Measurements from ENCODE around the gene KIF6. TPM values are rescaled to one million over a fixed set of nuclear protein-coding genes. Genes with fewer than 3 reads are reported as not detected.

KIF6 gene
- total RNA-seq, 1 donor = 0.27 TPM

DNA sequence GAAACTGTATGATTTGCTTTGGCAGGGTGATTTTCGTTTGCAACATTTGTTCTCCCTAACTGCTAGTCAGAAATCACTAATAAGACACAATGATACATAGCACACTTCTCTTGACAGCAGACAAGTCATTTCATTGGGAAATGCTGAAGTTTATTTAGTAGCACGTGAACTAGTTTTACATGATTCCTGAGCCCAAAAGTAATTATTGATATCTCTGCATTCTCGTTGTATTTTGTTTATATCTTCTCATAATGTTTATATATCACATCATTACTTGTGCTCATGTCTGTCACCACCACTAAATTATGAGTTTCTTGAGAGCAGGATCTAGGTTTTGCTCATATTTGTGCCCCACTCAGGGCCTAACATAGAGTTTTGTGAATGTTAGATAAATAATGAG is 151.7 kb downstream of the KIF6 start:
- H3K4me3 ChIP-seq (ENCODE audit: low read depth, low read length) = no peak overlapping the region
- TF ChIP-seq CTCF (IDR thresholded peaks at IDR 0.05; ENCODE audit: insufficient read depth, low read length) = no peak
- DNase-seq (ENCODE audit: low read depth) = no peak

- no peak overlapping the region for H3K4me3 ChIP-seq (ENCODE audit: low read depth, low read length)
- no peak for TF ChIP-seq CTCF (IDR thresholded peaks at IDR 0.05; ENCODE audit: insufficient read depth, low read length)
- DNase-seq (ENCODE audit: low read depth) = no peak
These were observed 152.4 kb downstream of the KIF6 start for GRCh38 chr6:39572661-39573340.

- H3K4me3 ChIP-seq (ENCODE audit: low read depth, low read length) = no peak overlapping the region
- no peak for TF ChIP-seq CTCF (IDR thresholded peaks at IDR 0.05; ENCODE audit: insufficient read depth, low read length)
- peak; percentile 4 for DNase-seq (ENCODE audit: low read depth)
These were observed 156.3 kb downstream of the KIF6 start for GRCh38 chr6:39568896-39569295.

DNA sequence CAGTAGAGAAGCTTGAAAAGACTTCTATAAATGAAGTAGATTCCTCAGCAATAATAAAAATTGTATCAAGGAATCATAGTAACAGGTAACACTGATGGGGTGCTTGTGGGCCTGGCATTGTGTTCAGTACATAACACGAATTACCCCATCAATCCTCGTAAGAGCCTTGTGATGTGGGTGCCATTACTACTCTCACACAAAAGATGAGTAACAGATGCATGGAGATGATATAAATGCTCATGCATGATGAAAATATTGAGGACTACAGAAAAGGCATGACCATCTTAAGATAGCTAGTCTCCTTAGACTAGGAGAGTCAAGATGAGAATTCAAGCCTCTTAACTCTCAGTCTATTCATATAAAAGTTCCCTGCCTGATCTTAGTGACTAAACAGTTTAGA is 158.1 kb downstream of the KIF6 start:
- no peak for DNase-seq (ENCODE audit: low read depth)
- TF ChIP-seq CTCF (IDR thresholded peaks at IDR 0.05; ENCODE audit: insufficient read depth, low read length) = no peak
- no peak overlapping the region for H3K4me3 ChIP-seq (ENCODE audit: low read depth, low read length)

- TF ChIP-seq CTCF (IDR thresholded peaks at IDR 0.05; ENCODE audit: insufficient read depth, low read length) = no peak
- DNase-seq (ENCODE audit: low read depth) = no peak
- no peak overlapping the region for H3K4me3 ChIP-seq (ENCODE audit: low read depth, low read length)
These were observed 158.8 kb downstream of the KIF6 start for GRCh38 chr6:39566456-39566855.

DNA sequence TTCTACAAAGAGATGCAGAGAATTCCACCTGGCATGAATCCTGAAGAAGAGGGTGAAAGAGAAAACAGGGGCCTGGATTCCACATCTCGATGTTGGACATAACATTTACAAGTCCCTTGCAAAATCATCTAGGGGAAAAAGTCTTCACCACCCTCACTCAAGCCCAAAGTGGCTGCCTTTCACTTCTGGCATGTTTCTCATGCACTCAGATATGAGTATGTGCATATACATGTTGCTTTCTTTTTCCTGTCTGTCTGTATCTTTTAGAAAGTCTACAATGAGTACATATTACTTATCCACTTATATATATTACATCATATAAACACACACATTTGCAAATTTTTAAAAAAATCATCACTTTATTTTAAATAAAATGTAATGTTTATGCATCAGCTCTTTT is 159.3 kb downstream of the KIF6 start:
- TF ChIP-seq CTCF (IDR thresholded peaks at IDR 0.05; ENCODE audit: insufficient read depth, low read length) = no peak
- H3K4me3 ChIP-seq (ENCODE audit: low read depth, low read length) = no peak overlapping the region
- DNase-seq (ENCODE audit: low read depth) = no peak

Data from fibroblast of the aortic adventitia (primary cell).